ENCODE results near the gene RSRP1. TPM values are rescaled to one million over a fixed set of nuclear protein-coding genes. Genes with fewer than 3 reads are reported as not detected.

The RSRP1 gene
- total and polyA plus RNA-seq, 5 donors from 2014 or later, result 50.9 to 571 (median 64.3) TPM

DNA sequence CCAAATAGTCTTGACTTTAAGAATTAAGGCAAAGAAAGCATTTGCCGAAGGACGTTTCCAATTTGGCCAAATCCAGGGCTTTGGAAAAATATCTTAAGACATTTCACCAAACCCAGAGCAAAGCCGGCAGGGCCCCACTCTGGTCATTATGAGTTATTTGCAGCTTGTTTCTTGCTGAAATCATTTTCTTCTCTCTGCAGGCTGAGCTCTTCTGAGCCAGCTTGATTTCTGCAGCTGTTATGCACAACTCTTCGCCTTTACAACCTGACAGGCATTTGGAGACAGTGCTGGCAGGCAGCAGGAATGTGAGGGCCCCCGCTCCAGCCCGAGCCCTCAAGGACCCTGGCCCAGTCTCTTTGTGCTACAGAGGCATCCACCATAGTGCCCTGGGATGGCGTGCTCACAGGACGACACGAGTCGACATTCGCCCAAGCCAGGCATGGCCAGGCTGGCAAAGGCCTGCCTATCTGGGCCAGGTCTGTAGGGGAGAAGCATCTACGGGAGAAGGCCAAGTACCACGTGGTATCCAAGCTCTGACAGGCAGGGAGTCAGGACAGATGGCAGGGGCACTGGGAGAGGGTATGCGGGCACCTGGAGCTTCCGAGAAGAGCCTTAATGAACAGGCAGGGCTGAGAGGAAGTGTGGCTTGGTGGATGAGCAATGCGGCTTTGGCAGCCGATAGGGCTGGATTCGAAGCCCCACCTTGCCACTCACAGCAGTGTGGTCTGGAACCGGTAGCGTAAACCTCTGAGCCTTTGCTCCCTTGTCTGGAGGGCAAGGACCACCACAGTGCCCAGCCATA is 47.2 kb downstream of the RSRP1 start:
- H3K4me3 Mint-ChIP-seq, result no peak overlapping the region
- Histone ChIP-seq H3K27ac (ENCODE audit: insufficient read depth, low read length, poor library complexity, severe bottlenecking) (no peak overlapping the region), H3K4me3 (ENCODE audit: low read depth, low read length) (no peak overlapping the region), H3K4me1 (ENCODE audit: control insufficient read depth, insufficient read depth, low read length, poor library complexity, severe bottlenecking) (no peaks in the 10 kb centered on the region), H3K27me3 (ENCODE audit: control insufficient read depth, insufficient read depth, low read length) (no peaks in the 10 kb centered on the region), H3K9me3 (ENCODE audit: control insufficient read depth in 2 of 2, low read length in 2 of 2) (no peaks in the 10 kb centered on the region), H3K36me3 (ENCODE audit: control insufficient read depth, insufficient read depth, low read length) (no peaks in the 10 kb centered on the region)
- no peak for ATAC-seq (ENCODE audit: low read depth in 2 of 2)
- H3K27ac Mint-ChIP-seq, result no peak overlapping the region
- H3K4me1 Mint-ChIP-seq, result peaks cover 0 to 7% (median 4%) of the 10 kb centered on the region in 4 donors
- H3K9me3 Mint-ChIP-seq, result peaks cover 0 to 3% (median 0%) of the 10 kb centered on the region in 7 donors
- H3K36me3 Mint-ChIP-seq, result no peaks in the 10 kb centered on the region
- peaks cover 20% of the 10 kb centered on the region for H3K27me3 Mint-ChIP-seq
- DNase-seq, result no peak

DNA sequence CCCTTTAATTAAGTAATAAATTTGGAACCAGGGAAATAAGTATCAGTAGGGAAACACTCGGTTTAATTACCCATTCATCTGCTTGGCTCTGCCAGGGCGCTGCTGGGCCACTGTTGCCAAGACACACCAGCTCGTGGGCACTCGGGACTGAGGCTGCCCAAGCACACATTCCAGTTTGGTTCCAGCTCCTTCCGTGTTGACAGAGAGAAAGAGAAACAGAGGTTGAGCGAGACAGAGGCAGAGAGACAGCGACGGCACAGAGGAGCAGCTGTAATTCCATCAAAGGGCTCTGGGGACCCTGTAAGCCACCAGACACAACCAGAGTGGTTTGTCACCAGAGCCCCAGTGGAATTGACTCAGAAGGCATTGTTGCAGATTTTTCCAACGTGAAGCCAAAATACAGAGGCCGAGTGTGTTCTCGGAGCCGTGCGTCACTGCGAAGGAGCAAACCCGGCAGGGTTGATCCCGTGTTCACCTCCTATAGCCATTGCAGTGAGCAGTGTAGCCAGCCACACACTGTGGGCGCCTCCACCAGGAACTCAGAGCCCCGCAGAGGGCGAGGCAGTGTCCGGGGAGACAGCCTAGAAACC is 48.5 kb downstream of the RSRP1 start:
- Mint-ChIP-seq H3K27me3 (peaks cover 17% of the 10 kb centered on the region), H3K4me3 (no peak overlapping the region), H3K36me3 (no peaks in the 10 kb centered on the region), H3K9me3 (peaks cover 0 to 3% (median 0%) of the 10 kb centered on the region in 7 donors), H3K4me1 (peaks cover 0 to 7% (median 3%) of the 10 kb centered on the region in 4 donors), H3K27ac (no peak overlapping the region)
- DNase-seq (no peak), ATAC-seq (ENCODE audit: low read depth in 2 of 2) (no peak)
- Histone ChIP-seq H3K4me3 (ENCODE audit: low read depth, low read length) (no peak overlapping the region), H3K36me3 (ENCODE audit: control insufficient read depth, insufficient read depth, low read length) (no peaks in the 10 kb centered on the region), H3K27me3 (ENCODE audit: control insufficient read depth, insufficient read depth, low read length) (no peaks in the 10 kb centered on the region), H3K9me3 (ENCODE audit: control insufficient read depth in 2 of 2, low read length in 2 of 2) (no peaks in the 10 kb centered on the region), H3K4me1 (ENCODE audit: control insufficient read depth, insufficient read depth, low read length, poor library complexity, severe bottlenecking) (no peaks in the 10 kb centered on the region), H3K27ac (ENCODE audit: insufficient read depth, low read length, poor library complexity, severe bottlenecking) (no peak overlapping the region)

DNA sequence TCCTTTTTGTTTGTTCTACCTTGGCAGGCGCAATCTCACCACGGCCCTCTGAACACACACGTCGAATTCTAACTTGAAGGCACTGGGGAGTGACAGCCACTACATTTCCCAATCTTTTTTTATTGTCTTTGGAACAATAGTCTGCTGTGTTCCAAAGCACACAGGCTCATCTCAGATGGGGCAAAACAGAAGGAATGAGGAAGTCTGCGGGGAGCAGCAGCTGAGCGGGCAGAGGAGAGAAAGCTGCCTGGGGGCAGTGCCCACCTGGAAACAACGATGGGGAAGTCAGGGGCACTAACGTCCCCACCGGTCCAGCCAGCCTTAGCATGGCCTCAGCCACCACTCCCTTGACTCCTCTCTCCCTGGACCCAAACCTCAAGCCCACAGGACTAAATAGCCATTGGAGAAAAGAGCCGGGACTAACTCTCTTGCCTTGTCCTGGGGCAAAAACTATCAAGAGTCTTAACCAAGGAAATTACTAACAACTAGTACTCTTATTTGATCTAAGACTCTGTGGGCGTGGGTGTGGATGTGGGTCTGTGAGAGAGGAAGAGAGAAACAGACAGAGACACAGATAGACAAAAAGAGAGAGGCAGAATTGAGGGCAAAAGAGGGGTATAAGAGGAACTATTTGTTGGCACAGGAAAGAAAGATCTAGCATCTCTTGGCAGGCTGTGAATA is 49.1 kb downstream of the RSRP1 start:
- Mint-ChIP-seq H3K4me1 (peaks cover 0 to 7% (median 4%) of the 10 kb centered on the region in 4 donors), H3K27me3 (peaks cover 13% of the 10 kb centered on the region), H3K36me3 (no peaks in the 10 kb centered on the region), H3K27ac (no peak overlapping the region), H3K9me3 (peaks cover 0 to 3% (median 0%) of the 10 kb centered on the region in 7 donors), H3K4me3 (no peak overlapping the region)
- no peaks in the 10 kb centered on the region for H3K36me3 ChIP-seq (ENCODE audit: control insufficient read depth, insufficient read depth, low read length)
- H3K4me1 ChIP-seq (ENCODE audit: control insufficient read depth, insufficient read depth, low read length, poor library complexity, severe bottlenecking), result no peaks in the 10 kb centered on the region
- no peak overlapping the region for H3K4me3 ChIP-seq (ENCODE audit: low read depth, low read length)
- H3K9me3 ChIP-seq (ENCODE audit: control insufficient read depth in 2 of 2, low read length in 2 of 2), result no peaks in the 10 kb centered on the region
- DNase-seq (peak in 1 of 3 donors; percentile 9), ATAC-seq (ENCODE audit: low read depth in 2 of 2) (no peak)
- H3K27me3 ChIP-seq (ENCODE audit: control insufficient read depth, insufficient read depth, low read length), result no peaks in the 10 kb centered on the region
- H3K27ac ChIP-seq (ENCODE audit: insufficient read depth, low read length, poor library complexity, severe bottlenecking), result no peak overlapping the region

DNA sequence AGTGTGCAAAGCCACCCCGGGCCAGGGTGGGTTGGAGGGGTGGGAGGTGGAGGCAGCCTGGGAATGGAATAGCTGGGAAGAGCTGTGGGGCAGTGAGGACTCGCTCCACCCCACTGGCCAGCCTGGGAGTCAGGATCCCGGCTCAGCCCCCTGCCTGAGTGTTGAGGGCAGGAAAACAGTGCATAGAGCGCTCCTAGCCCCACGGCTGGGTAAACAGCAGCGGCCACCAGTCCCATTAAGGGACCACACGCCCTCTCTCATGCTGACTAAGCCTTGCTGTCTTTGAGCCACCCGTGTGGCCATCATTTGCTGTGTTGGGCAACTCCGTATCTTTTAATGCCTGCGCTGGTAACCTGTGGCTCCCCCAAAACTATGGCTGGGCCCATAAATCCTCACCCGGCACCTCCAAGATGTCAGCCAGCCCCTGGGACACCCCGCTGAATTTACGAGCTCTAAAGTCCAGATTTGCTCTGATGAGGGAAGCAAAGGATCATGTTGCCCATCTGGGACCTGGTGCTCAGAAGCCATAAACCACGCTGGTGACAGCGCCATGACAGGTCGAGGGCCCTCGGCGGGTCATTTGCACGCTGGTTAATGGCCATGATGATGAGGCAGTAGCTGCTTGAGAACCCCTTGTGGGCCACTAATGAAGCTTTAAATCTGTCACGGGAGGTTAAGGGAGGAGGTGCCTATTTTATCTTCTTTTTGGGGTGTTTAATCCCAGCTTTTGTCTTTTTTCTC is 49.8 kb downstream of the RSRP1 start:
- H3K36me3 ChIP-seq (ENCODE audit: control insufficient read depth, insufficient read depth, low read length), result no peaks in the 10 kb centered on the region
- H3K4me3 Mint-ChIP-seq, result no peak overlapping the region
- no peak for DNase-seq
- no peaks in the 10 kb centered on the region for H3K4me1 ChIP-seq (ENCODE audit: control insufficient read depth, insufficient read depth, low read length, poor library complexity, severe bottlenecking)
- peaks cover 11% of the 10 kb centered on the region for H3K27me3 Mint-ChIP-seq
- no peak overlapping the region for H3K27ac ChIP-seq (ENCODE audit: insufficient read depth, low read length, poor library complexity, severe bottlenecking)
- H3K36me3 Mint-ChIP-seq, result no peaks in the 10 kb centered on the region
- no peak for ATAC-seq (ENCODE audit: low read depth in 2 of 2)
- H3K27me3 ChIP-seq (ENCODE audit: control insufficient read depth, insufficient read depth, low read length), result no peaks in the 10 kb centered on the region
- peaks cover 0 to 3% (median 0%) of the 10 kb centered on the region in 7 donors for H3K9me3 Mint-ChIP-seq
- H3K4me1 Mint-ChIP-seq, result peaks cover 0 to 7% (median 4%) of the 10 kb centered on the region in 4 donors
- H3K4me3 ChIP-seq (ENCODE audit: low read depth, low read length), result no peak overlapping the region
- no peak overlapping the region for H3K27ac Mint-ChIP-seq
- no peaks in the 10 kb centered on the region for H3K9me3 ChIP-seq (ENCODE audit: control insufficient read depth in 2 of 2, low read length in 2 of 2)

DNA sequence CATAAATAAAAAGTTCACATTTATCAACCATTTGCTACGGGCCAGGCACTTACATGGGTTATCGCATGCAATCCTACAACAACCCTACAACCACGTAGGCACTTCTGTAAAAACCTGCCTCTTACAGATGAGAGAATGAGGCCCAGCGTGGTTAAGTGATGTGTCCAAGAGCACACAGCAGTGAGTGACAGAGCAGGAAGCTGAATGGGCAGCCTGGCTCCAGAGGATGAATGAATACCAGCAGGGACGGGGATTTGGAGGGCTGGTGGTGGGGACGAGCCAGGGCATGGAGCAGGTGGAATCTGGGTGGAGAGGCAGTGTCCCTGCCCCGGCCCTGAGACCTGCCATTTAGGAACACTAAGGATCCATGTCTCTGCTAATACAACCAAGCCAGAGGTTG is 50.4 kb downstream of the RSRP1 start:
- Mint-ChIP-seq H3K27ac (no peak overlapping the region), H3K27me3 (peaks cover 11% of the 10 kb centered on the region), H3K4me1 (peaks cover 0 to 7% (median 4%) of the 10 kb centered on the region in 4 donors), H3K36me3 (no peaks in the 10 kb centered on the region), H3K4me3 (no peak overlapping the region), H3K9me3 (peaks cover 0 to 3% (median 0%) of the 10 kb centered on the region in 7 donors)
- H3K27me3 ChIP-seq (ENCODE audit: control insufficient read depth, insufficient read depth, low read length), result no peaks in the 10 kb centered on the region
- DNase-seq, result no peak
- H3K27ac ChIP-seq (ENCODE audit: insufficient read depth, low read length, poor library complexity, severe bottlenecking), result no peak overlapping the region
- no peaks in the 10 kb centered on the region for H3K4me1 ChIP-seq (ENCODE audit: control insufficient read depth, insufficient read depth, low read length, poor library complexity, severe bottlenecking)
- H3K4me3 ChIP-seq (ENCODE audit: low read depth, low read length), result no peak overlapping the region
- H3K9me3 ChIP-seq (ENCODE audit: control insufficient read depth in 2 of 2, low read length in 2 of 2), result no peaks in the 10 kb centered on the region
- no peak for ATAC-seq (ENCODE audit: low read depth in 2 of 2)
- no peaks in the 10 kb centered on the region for H3K36me3 ChIP-seq (ENCODE audit: control insufficient read depth, insufficient read depth, low read length)

DNA sequence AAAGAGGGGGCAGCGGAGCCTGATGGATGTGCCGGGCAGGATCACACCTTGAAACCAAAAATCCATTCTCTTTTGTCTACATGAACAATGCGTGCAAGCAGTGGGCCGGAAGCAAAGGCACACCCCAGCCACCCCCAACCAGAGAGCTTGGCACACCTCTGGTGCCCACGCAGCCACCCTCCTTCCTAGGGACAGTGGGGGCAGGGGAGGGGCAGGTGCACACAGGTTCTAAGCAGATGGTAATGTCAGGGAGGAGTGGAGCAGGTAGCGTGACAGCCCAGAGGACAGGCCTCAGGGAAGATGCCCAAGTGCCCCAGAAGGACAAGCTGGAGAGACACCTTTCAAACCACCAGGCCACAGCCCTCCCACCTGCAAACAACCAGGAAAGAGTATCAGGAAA is 51.4 kb downstream of the RSRP1 start:
- Histone ChIP-seq H3K4me1 (ENCODE audit: control insufficient read depth, insufficient read depth, low read length, poor library complexity, severe bottlenecking) (no peaks in the 10 kb centered on the region), H3K36me3 (ENCODE audit: control insufficient read depth, insufficient read depth, low read length) (no peaks in the 10 kb centered on the region), H3K27me3 (ENCODE audit: control insufficient read depth, insufficient read depth, low read length) (no peaks in the 10 kb centered on the region), H3K4me3 (ENCODE audit: low read depth, low read length) (no peak overlapping the region), H3K9me3 (ENCODE audit: control insufficient read depth in 2 of 2, low read length in 2 of 2) (no peaks in the 10 kb centered on the region), H3K27ac (ENCODE audit: insufficient read depth, low read length, poor library complexity, severe bottlenecking) (no peak overlapping the region)
- Mint-ChIP-seq H3K36me3 (no peaks in the 10 kb centered on the region), H3K9me3 (no peaks in the 10 kb centered on the region), H3K27ac (no peak overlapping the region), H3K4me3 (no peak overlapping the region), H3K27me3 (peaks cover 5% of the 10 kb centered on the region), H3K4me1 (peaks cover 0 to 7% (median 4%) of the 10 kb centered on the region in 4 donors)
- no peak for DNase-seq
- no peak for ATAC-seq (ENCODE audit: low read depth in 2 of 2)

DNA sequence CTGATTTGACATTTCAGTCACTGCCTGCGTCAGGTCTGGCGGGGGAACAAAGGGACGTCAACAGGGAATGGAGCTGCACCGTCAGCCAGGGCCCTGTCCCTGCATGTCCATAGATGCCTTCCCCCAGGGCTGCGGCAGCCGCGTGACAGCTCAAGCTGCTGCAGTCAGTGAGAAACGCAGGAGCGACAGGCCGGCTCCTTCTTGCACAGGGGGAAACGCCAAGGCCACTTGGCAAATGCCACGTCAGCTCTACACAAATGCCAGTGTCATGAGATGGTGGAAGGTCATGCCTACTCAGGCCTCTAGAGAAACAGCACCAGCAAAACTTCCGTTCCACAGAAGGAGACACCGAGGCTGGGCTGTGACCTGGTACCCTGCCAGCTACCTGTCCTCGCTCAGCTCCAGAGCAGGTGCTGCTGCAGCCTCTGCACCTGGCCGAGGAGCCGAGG is 52.7 kb downstream of the RSRP1 start:
- ATAC-seq (ENCODE audit: low read depth in 2 of 2) (no peak), DNase-seq (no peak)
- Histone ChIP-seq H3K36me3 (ENCODE audit: control insufficient read depth, insufficient read depth, low read length) (no peaks in the 10 kb centered on the region), H3K9me3 (ENCODE audit: control insufficient read depth in 2 of 2, low read length in 2 of 2) (no peaks in the 10 kb centered on the region), H3K4me1 (ENCODE audit: control insufficient read depth, insufficient read depth, low read length, poor library complexity, severe bottlenecking) (no peaks in the 10 kb centered on the region), H3K27me3 (ENCODE audit: control insufficient read depth, insufficient read depth, low read length) (no peaks in the 10 kb centered on the region), H3K4me3 (ENCODE audit: low read depth, low read length) (no peak overlapping the region), H3K27ac (ENCODE audit: insufficient read depth, low read length, poor library complexity, severe bottlenecking) (no peak overlapping the region)
- H3K9me3 Mint-ChIP-seq, result no peaks in the 10 kb centered on the region
- no peaks in the 10 kb centered on the region for H3K36me3 Mint-ChIP-seq
- no peak overlapping the region for H3K4me3 Mint-ChIP-seq
- peak overlapping the region in 1 of 3 donors; percentile 72 for H3K27ac Mint-ChIP-seq
- peaks cover 0 to 7% (median 4%) of the 10 kb centered on the region in 4 donors for H3K4me1 Mint-ChIP-seq
- H3K27me3 Mint-ChIP-seq, result peaks cover 5% of the 10 kb centered on the region

Measured in CD4-positive, CD25-positive, alpha-beta regulatory T cell (primary cell).